GM21619 (cell line): Measurements from ENCODE around the gene RPLP2.

ENCODE experiments used
- ATAC-seq: cut with Tn5 transposase; IDR thresholded peaks from one replicate; pipeline ENCODE4 v1.9.1; 2021; ENCODE audit not compliant: unreplicated experiment

The RPLP2 gene

DNA sequence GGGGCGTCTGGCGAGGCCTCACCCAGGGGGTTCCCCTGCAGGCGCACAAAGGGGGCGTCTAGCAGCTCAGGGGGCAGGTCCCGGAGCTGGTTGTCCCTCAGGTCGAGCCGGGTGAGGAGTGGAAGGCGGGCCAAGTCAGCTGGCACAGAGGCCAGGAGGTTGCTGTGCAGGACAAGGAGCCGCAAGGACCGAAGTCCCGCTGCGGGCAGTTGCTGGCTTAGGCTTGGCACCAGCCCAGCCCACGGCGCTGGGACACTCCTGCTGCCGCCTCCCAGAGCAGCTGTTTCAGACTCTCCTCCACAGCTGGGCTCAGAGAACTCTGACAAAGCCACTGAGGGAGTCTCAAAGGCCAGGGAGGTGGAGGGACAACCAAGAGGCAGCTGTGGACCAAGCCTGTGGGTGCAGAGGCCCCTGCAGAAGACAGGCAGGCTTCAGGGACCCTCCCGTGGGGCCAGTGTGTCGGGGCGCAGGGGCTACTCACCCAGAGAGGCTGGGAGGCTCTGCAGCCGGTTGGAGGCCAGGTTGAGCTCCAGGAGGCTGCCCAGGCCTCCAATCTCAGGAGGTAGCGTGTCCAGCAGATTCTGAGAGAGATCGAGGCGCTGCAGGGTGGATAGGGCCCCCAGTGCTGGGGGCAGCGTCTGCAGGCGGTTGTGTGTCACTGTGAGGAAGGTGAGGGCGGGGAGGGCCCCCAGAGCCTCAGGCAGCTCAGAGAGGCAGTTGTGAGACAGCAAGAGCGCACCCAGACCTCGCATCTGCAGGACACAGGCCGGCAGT lies 6.9 kb upstream of the RPLP2 start:
- no peak for ATAC-seq

DNA sequence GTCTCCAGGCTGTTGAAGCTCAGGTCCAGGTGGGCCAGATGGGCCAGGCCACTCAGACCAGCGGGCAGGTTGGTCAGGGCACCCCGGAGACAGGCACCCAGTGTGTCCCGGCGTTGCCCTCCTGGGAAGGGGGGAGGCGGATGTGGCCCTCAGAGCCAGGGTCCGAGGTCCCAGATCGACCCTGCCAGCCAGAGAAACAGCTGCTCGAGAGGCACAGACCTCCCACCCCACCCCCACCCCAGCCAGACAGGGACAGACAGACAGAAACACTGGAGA lies 6.4 kb upstream of the RPLP2 start:
- ATAC-seq, result no peak

DNA sequence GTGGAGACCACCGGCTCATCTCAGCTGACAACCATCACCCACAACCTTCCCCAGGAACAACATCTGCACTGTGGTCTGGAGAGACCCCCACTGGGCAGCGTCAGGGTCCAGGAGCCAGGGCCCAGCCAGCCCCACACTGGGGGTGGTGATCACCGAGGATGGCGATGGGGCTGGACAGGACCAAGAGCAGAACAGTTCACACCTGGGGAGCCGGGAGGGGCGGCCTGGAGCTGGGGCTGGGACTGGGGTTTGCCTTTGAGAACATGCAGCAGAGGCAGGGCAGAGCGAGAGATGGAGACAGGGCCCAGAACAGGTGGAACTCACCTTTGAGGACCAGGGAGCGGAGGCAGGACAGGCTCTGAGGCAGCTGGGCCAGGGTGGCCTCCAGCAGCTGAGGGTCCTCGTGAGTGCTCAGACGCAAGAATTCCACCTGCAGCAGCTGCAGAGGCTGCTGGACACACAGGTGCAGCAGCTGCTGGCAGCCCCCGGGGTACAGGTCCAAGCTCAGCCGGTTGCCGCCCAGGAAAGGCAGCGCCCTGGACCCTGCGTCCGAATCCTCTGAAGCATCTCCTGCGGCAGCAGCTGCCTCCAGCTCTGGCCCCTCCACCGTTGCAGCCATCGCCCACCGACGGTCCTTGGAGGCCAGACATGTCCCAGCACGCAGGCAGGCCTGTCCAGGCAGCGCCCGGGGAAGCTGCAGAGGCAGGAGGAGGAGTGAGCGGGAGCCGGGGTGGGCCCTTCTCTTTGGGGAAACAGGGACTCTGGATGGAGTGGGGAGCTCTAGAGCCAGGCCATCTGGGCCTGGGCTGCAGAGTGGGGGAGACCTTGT lies 5.8 kb upstream of the RPLP2 start:
- ATAC-seq, result no peak

GRCh38 chr11:804599-804964 lies 5.2 kb upstream of the RPLP2 start:
- no peak for ATAC-seq

DNA sequence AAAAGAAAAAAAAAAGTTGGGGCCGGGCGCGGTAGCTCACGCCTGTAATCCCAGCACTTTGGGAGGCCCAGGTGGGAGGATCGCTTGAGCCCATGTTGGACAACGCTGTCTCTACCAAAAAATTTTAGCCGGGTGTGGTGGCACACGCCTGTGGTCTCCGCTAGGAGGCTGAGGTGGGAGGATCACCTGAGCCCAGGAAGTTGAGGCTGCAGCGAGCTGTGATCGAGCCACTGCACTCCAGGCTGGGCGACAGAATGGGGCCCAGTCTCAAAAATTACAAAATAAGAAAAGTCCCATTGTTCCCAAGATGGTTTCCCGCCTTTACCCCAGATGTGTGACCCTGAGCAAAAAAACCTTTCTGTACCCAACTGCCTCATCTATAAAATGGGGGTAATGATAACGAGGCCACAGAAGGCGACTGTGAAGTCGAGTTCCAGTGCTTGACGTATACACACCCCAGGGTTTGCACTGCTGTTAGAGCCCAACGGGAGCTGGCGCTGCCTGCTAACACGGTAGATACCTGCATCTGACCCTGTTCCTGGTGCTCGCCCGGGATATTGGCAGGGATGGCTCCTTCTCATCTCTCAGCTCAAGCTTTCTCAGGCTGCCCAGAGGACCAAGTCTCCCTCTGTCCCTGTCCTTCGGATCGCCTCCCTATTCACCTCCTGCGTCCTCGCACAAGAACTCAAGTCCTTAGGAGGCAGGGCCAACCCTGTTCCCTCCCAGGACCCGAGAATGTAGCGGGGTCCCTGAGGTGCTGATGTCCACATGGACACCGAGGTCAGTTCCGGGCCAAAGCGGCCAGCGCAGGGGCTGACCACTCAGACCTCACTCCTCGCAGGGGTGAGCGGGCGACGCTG lies 1.1 kb upstream of the RPLP2 start:
- ATAC-seq, result no peak

DNA sequence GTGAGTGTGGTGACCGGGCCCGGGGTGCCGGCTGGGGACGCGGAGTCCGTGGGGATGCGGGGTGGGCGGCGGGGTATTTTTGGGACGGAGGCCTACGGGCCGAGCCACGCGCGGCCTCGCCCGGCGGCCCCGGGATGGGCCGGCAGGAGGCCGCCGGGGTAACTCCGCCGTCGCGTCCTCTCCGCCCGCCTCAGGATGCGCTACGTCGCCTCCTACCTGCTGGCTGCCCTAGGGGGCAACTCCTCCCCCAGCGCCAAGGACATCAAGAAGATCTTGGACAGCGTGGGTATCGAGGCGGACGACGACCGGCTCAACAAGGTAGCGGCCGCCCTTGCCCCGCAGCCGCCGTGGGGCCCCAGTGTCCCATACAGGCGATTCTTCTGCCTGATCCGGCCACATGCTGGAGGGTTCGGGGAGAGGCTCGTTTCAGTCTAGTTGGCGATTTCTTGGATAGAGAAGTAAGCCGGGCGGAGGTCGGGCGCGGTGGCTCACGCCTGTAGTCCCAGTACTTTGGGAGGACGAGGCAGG lies 337 bp downstream of the RPLP2 start:
- peak; percentile 3 for ATAC-seq

GRCh38 chr11:811446-812245 lies 1.9 kb downstream of the RPLP2 start:
- no peak for ATAC-seq

GRCh38 chr11:812390-812789 lies 2.6 kb downstream of the RPLP2 start:
- ATAC-seq, result no peak

DNA sequence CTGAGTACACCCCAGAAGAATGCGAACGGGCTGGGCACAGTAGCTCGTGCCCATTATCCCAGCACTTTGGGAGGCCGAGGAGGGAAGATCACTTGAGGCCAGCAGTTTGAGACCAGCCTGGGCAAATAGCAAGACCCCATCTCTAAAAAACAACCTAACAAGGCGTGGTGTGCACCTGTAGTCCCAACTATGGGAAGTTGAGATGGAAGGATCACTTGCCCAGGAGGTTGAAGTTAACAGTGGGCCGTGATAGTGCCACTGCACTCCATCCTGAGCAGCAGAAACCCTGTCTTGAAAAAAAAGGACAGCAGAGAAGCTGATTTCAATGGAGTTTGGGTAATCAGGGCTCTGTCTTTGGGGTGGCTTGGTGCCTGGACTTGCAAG lies 3.3 kb downstream of the RPLP2 start:
- ATAC-seq, result no peak

GRCh38 chr11:813456-814096 lies 3.8 kb downstream of the RPLP2 start:
- no peak for ATAC-seq

- no peak for ATAC-seq
Measured at GRCh38 chr11:815675-816432, 6.1 kb downstream of the RPLP2 start.

GRCh38 chr11:816433-816779 lies 6.6 kb downstream of the RPLP2 start:
- ATAC-seq, result no peak

DNA sequence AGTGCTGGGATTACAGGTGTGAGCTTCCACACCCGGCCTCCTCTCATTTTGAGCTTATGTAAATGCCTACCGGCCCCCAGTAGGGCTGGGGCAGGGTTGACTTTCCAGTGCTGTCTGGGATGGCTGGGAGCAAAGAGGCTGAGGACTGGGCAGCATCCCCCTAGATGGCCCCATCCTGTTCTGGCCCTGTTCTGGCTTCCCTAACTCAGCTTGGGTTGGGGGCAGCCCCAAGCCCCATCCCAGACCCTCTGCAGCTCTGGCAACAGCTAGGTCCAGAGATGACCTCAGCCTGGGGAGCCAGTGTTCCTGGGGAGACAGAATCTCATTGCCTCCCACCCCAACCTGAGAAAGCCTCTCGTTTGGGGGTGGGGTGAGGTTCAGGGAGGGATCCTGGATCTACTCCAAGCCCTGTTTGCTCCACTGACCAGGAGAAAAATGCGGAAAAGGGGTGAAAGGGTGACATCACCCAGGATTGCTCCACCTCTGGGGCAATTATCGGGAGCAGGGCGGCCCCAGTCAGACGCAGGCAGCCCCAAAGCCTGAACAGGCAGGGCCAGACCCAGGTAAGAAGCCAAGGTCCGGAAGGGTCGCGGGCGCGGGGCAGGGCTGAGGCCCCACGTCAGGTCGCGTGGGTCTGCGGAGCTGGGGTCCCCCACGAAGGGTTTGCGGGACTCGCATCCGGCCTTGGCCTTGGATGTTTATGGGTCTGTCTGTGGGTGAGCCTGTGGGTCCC lies 8.8 kb downstream of the RPLP2 start, which contains the start of gene PNPLA2:
TSS of gene PNPLA2 (plus strand) at position 519 of the 733 bp plus-strand sequence. CDS start 805 bp downstream, outside the sequence.
- no peak for ATAC-seq

DNA sequence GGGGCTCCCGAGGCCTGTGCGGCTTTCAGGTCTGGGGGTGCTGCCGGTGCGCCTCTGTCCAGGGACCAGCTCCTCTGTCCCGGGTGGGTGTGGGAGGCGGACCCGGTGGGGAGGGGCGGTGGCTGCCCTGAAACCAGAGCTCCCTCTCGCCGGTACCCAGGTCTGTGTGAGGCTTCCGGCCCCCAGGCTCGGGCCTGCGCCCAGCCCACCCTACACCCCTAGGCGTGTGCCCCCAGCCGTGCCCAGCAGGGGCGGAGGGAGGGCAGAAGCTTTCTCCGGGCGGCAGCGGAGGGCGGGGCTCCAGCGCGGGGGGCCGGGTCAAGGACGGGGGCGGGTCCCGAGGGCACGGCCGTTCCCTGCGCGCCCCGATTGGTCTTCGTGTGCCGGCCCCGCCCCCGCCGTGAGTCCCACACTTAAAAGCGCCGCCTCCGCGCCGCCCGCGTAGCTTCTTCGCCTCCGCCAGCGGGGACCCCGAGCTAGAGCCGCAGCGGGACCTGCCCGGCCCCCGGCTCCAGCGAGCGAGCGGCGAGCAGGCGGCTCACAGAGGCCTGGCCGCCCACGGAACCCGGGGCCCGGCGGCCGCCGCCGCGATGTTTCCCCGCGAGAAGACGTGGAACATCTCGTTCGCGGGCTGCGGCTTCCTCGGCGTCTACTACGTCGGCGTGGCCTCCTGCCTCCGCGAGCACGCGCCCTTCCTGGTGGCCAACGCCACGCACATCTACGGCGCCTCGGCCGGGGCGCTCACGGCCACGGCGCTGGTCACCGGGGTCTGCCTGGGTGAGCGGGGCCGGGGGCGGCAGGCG lies 9.6 kb downstream of the RPLP2 start:
- ATAC-seq, result peak; percentile 60

DNA sequence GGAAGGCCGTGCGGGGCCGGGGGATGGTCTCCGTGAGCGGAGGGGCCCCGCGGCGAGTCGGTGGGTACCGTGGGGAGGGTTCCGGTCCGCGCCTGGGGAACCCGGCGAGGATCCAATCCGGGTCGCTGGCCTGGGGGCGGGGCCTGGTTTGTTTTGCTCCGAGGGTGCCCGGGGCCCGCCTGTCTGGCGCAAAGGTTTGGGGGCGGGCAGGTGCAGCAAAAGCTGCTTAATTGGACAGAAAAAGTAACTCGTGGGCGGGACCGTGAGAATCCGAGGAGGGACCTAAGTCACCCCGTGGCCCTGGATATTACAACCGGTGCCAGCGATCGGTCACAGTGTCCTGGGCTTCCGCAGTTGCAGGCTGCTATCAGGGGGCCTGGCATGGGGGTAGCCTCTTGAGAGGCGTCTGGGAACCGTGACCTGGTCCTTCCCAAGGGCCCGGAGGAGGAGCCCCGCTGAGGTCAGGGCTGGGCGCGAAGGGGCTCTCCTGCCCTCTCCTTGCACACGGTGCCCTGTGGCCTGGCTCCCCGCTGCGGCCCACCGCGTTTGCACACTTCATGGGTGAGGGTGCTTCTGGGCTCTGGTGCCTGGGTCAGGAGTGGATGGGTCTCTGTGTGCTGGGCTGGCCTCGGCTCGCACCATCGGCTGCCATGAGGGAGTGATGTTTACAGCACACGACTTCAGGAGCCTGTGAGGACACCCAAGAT lies 10.3 kb downstream of the RPLP2 start:
- ATAC-seq, result peak; percentile 55

GRCh38 chr11:820655-821511 lies 11.1 kb downstream of the RPLP2 start:
- no peak for ATAC-seq
